Muscle of back (tissue), 11 donors: Measurements from ENCODE around the gene PRR5. TPM values are rescaled to one million over a fixed set of nuclear protein-coding genes. Genes with fewer than 3 reads are reported as not detected.
"Not testable (repeated sequence)": the region's sequence is repeated elsewhere in the genome, so short reads cannot be mapped to it uniquely, and the experiment has no call there.

ENCODE experiments used
- DNase-seq, 3 donors: peaks; one replicate each; pipeline versions ENCODE4 v3.0.0 to v3.0.0-alpha.2; 2013
- polyA plus RNA-seq, 10 donors: library from polyadenylated mRNA; unstranded; fragments of 120-200 nt; gene quantifications; one replicate each; pipeline ENCODE4 v1.2.1, GENCODE V29; 2013; ENCODE audit not compliant: insufficient read length in 10 of 10

Gene PRR5
- polyA plus RNA-seq, 10 donors: 19.5 to 37.3 (median 24.1) TPM

- no peak for DNase-seq
Measured at GRCh38 chr22:44733426-44734106, 31.6 kb downstream of the PRR5 start.

GRCh38 chr22:44734278-44734677 lies 32.3 kb downstream of the PRR5 start:
- no peak for DNase-seq

- DNase-seq: no peak
Measured at GRCh38 chr22:44734801-44735517, 33.0 kb downstream of the PRR5 start.

GRCh38 chr22:44735518-44736428 lies 33.8 kb downstream of the PRR5 start:
- DNase-seq: peak; percentile 34 to 82 (median 73)

GRCh38 chr22:44736581-44737405 lies 34.8 kb downstream of the PRR5 start:
- no peak for DNase-seq

GRCh38 chr22:44737406-44738346 lies 35.7 kb downstream of the PRR5 start:
- no peak for DNase-seq

- DNase-seq: no peak
Measured at GRCh38 chr22:44738347-44738715, 36.3 kb downstream of the PRR5 start.

GRCh38 chr22:44739024-44739423 lies 37.0 kb downstream of the PRR5 start:
- no peak for DNase-seq

GRCh38 chr22:44739666-44740065 lies 37.7 kb downstream of the PRR5 start:
- DNase-seq: not testable (repeated sequence)

GRCh38 chr22:44740307-44740706 lies 38.3 kb downstream of the PRR5 start:
- no peak for DNase-seq

GRCh38 chr22:44741929-44742328 lies 39.9 kb downstream of the PRR5 start:
- no peak for DNase-seq

- DNase-seq: no peak
Measured at GRCh38 chr22:44743247-44743646, 41.2 kb downstream of the PRR5 start.

- DNase-seq: peak in 1 of 3 donors; percentile 44
Measured at GRCh38 chr22:44743804-44744211, 41.8 kb downstream of the PRR5 start.

GRCh38 chr22:44745853-44746789 lies 44.1 kb downstream of the PRR5 start:
- DNase-seq: no peak

GRCh38 chr22:44747784-44748127 lies 45.8 kb downstream of the PRR5 start:
- DNase-seq: not testable (repeated sequence)

GRCh38 chr22:44748524-44748923 lies 46.5 kb downstream of the PRR5 start:
- no peak for DNase-seq

GRCh38 chr22:44750481-44750880 lies 48.5 kb downstream of the PRR5 start:
- DNase-seq: no peak

- DNase-seq: peak in 1 of 3 donors; percentile 57
Measured at GRCh38 chr22:44752285-44753188, 50.5 kb downstream of the PRR5 start, which contains the start of gene ARHGAP8. TSS of gene ARHGAP8 (plus strand) at chr22:44752575. CDS start at chr22:44786528, 33,953 bp downstream.
